ENCODE results near the gene GIMAP5. TPM values are rescaled to one million over a fixed set of nuclear protein-coding genes. Genes with fewer than 3 reads are reported as not detected.

The GIMAP5 gene
- total and polyA plus RNA-seq, 2 donors (not counting 3 experiments of a cell fraction or from before 2014, with no cell fraction given) = 0.44 to 18.9 TPM

GRCh38 chr7:150791304-150791703 is 54.1 kb downstream of the GIMAP5 start:
- H2AFZ ChIP-seq (ENCODE audit: low read depth, low read length) = no peak overlapping the region
- no peaks in the 10 kb centered on the region for H3K9me1 ChIP-seq (replicated peaks; ENCODE audit: control insufficient read depth, extremely low read depth, insufficient read depth, low read length)
- H3K79me2 ChIP-seq (ENCODE audit: control insufficient read depth, insufficient read depth, low read length) = no peaks in the 10 kb centered on the region
- H3K36me3 ChIP-seq (ENCODE audit: control insufficient read depth in 2 of 2, extremely low read depth in 1 of 2, insufficient read depth in 2 of 2, low read length in 2 of 2) = no peaks in the 10 kb centered on the region
- H3K9me3 ChIP-seq (replicated peaks; ENCODE audit: control insufficient read depth, insufficient read depth, low read length) = no peaks in the 10 kb centered on the region
- intact Hi-C loops (cut with micrococcal nuclease) (no loop called here), dilution Hi-C loops (cut with MboI; ENCODE audit: extremely low pct_ligation_motif_present, low sequenced_read_pairs) (no loop called here)
- TF ChIP-seq CTCF (IDR thresholded peaks at IDR 0.05; ENCODE audit: extremely low read depth in 1 of 2, insufficient read depth in 1 of 2, low read depth in 1 of 2, low read length in 2 of 2) (no peak), MAX (IDR thresholded peaks at IDR 0.05; ENCODE audit: insufficient read depth, insufficient read length) (no peak), FOS (IDR thresholded peaks at IDR 0.05; ENCODE audit: borderline replicate concordance, insufficient read depth, low read length) (no peak), MYC (IDR thresholded peaks at IDR 0.05; ENCODE audit: low read depth, low read length) (no peak), JUN (IDR thresholded peaks at IDR 0.05; ENCODE audit: borderline replicate concordance, insufficient read depth, insufficient read length, low read depth) (no peak), POLR2A (IDR thresholded peaks at IDR 0.05; ENCODE audit: low read depth, low read length) (no peak), GATA2 (IDR thresholded peaks at IDR 0.05; ENCODE audit: insufficient read depth, insufficient read length, low read depth, low read length) (no peak), EZH2 (IDR thresholded peaks at IDR 0.05; ENCODE audit: borderline replicate concordance, low read depth, low read length, severe bottlenecking) (no peak), POLR2AphosphoS5 (IDR thresholded peaks at IDR 0.05; ENCODE audit: insufficient read depth, low read depth, low read length) (no peak)
- no peaks in the 10 kb centered on the region for H3K4me1 ChIP-seq (ENCODE audit: control insufficient read depth, extremely low read depth, insufficient read depth, low read length)
- no peak for FAIRE-seq
- H3K4me3 ChIP-seq (replicated peaks in 1 of 3; ENCODE audit: insufficient read depth in 1 of 3, low read depth in 1 of 3, low read length in 3 of 3) = no peak overlapping the region
- H3K27me3 ChIP-seq (ENCODE audit: control insufficient read depth in 2 of 2, insufficient read depth in 2 of 2, low read length in 2 of 2) = peaks cover 9 to 22% of the 10 kb centered on the region in 2 experiments
- no peak overlapping the region for H3K4me2 ChIP-seq (ENCODE audit: insufficient read depth, low read length)
- H4K20me1 ChIP-seq (replicated peaks; ENCODE audit: control insufficient read depth, extremely low read depth, insufficient read depth, low read length) = no peaks in the 10 kb centered on the region
- no peak overlapping the region for H3K9ac ChIP-seq (replicated peaks; ENCODE audit: extremely low read depth, insufficient read depth, low read length)
- no peak for DNase-seq (ENCODE audit: low read depth, low spot score)
- H3K27ac ChIP-seq (ENCODE audit: insufficient read depth, low read depth, low read length) = no peak overlapping the region
- BruUV-seq (replicated peaks) = no TSS peak
- ChIA-PET CTCF (interaction anchor here (1.2 kb wide), 1 partner anchor 13 kb away, joined by 4 read pairs; no protein-coding TSS in a partner anchor), POLR2A (no interaction called here)

Data from endothelial cell of umbilical vein (primary cell).